GM12878 (cell line): ENCODE data around the gene M1AP. TPM values are rescaled to one million over a fixed set of nuclear protein-coding genes. Genes with fewer than 3 reads are reported as not detected.

Experiments
- ATAC-seq: fragments of 200-7000 bp; cut with Tn5 transposase; 3 replicates; pipeline ENCODE4 v1.9.1; 2020; ENCODE audit warnings: mild to moderate bottlenecking, moderate library complexity
- BruUV-seq: library from RNA; stranded (reverse); fragments of 400-500 nt; replicated peaks from 2 replicates; lab custom pipeline; 2021; lab: Mats Ljungman, UMichigan
- CTCF ChIA-PET: fragments of 300-600 bp; sonication (Branson Sonifier 250); formaldehyde crosslinking; extraction: SDS; loops from one replicate; lab custom pipeline; 2021; ENCODE audit warnings: inconsistent platforms; lab: Yijun Ruan, JAX
- POLR2A ChIA-PET: fragments of 350-600 bp; formaldehyde crosslinking; extraction: SDS; loops from one replicate; lab custom pipeline; 2021; ENCODE audit warnings: inconsistent platforms; lab: Charles Lee
- RAD21 ChIA-PET: fragments of 300-600 bp; sonication (Branson Sonifier 250); formaldehyde crosslinking; loops from one replicate; lab custom pipeline; 2023; ENCODE audit warnings: antibody characterized with exemption; ENCODE audit not compliant: unreplicated experiment; lab: Charles Lee
- SMC1A ChIA-PET: fragments of 300-600 bp; sonication (Branson Sonifier 250); formaldehyde crosslinking; loops from one replicate; lab custom pipeline; 2023; ENCODE audit not compliant: unreplicated experiment, uncharacterized antibody; lab: Charles Lee
- DNase-seq: peaks from one replicate; pipeline ENCODE4 v3.0.0-alpha.2; 2011; ENCODE audit warnings: low read depth, low spot score
- FAIRE-seq: peaks from 3 replicates; lab custom pipeline; 2011; peaks lifted over from hg19 to GRCh38; lab: Jason Lieb, UNC
- H2AFZ ChIP-seq: 2 replicates; pipeline ENCODE4 v1.6.0; 2011; ENCODE audit warnings: low read depth, low read length, control low read depth; ENCODE audit not compliant: control insufficient read depth
- H3K27ac ChIP-seq: 2 replicates; pipeline ENCODE4 v1.5.1; 2011; ENCODE audit warnings: control low read depth; ENCODE audit not compliant: control insufficient read depth, insufficient read depth
- H3K27me3 ChIP-seq, 2 experiments: replicated peaks in 1 of 2; 2 replicates each; pipeline versions ENCODE4 v1.6.0 to v1.6.1; 2011; ENCODE audit warnings: low read length in 1 of 2; ENCODE audit not compliant: control insufficient read depth in 2 of 2, insufficient read depth in 2 of 2
- H3K36me3 ChIP-seq, 2 experiments: 2 replicates each; pipeline ENCODE4 v1.5.1; 2011; ENCODE audit warnings: low read length in 1 of 2; ENCODE audit not compliant: control insufficient read depth in 2 of 2, insufficient read depth in 2 of 2
- H3K4me1 ChIP-seq: 2 replicates; pipeline ENCODE4 v1.6.1; 2011; ENCODE audit warnings: mild to moderate bottlenecking, low read length, moderate library complexity, mixed read lengths; ENCODE audit not compliant: control insufficient read depth, insufficient read depth
- H3K4me2 ChIP-seq: 2 replicates; pipeline ENCODE4 v1.6.0; 2011; ENCODE audit warnings: control low read depth; ENCODE audit not compliant: control insufficient read depth, insufficient read depth
- H3K4me3 ChIP-seq: fragments of 200-600 bp; sonication (generic); 2 replicates; pipeline ENCODE4 v1.5.1; 2016
- H3K79me2 ChIP-seq: 2 replicates; pipeline ENCODE4 v1.6.0; 2011; ENCODE audit warnings: low read length; ENCODE audit not compliant: control insufficient read depth, insufficient read depth
- H3K9ac ChIP-seq: 2 replicates; pipeline ENCODE4 v1.8.0; 2011; ENCODE audit warnings: low read length, control low read depth, mixed read lengths; ENCODE audit not compliant: control insufficient read depth, insufficient read depth
- H3K9me3 ChIP-seq: replicated peaks from 3 replicates; pipeline ENCODE4 v1.5.1; 2011; ENCODE audit warnings: mild to moderate bottlenecking, low read length; ENCODE audit not compliant: control insufficient read depth, insufficient read depth
- H4K20me1 ChIP-seq: 2 replicates; pipeline ENCODE4 v1.6.0; 2011; ENCODE audit not compliant: control insufficient read depth, insufficient read depth
- BCL11A ChIP-seq: IDR thresholded peaks from 2 replicates; pipeline ENCODE4 v1.6.1; 2011; ENCODE audit warnings: low read depth, low read length
- EGR1 ChIP-seq, 2 experiments: IDR thresholded peaks; 1 replicate in 1 of 2; 2 replicates in 1 of 2; pipeline ENCODE4 v1.6.1; 2011 to 2012; ENCODE audit warnings: low read depth in 2 of 2, low read length in 2 of 2, borderline replicate concordance in 1 of 2, mild to moderate bottlenecking in 1 of 2, moderate library complexity in 1 of 2
- HDAC6 ChIP-seq: fragments of 200-600 bp; sonication (generic); IDR thresholded peaks from one replicate; pipeline ENCODE4 v1.8.0; 2017; ENCODE audit warnings: antibody characterized with exemption; ENCODE audit not compliant: unreplicated experiment
- JUND ChIP-seq: IDR thresholded peaks from 2 replicates; pipeline ENCODE4 v1.6.1; 2012; ENCODE audit warnings: low read depth, mild to moderate bottlenecking, low read length, improper control_type of control experiment, moderate library complexity
- PRDM15 ChIP-seq: fragments of 450-650 bp; formaldehyde crosslinking; IDR thresholded peaks from 2 replicates; pipeline ENCODE4 v1.4.0; 2020; ENCODE audit warnings: mild to moderate bottlenecking, moderate library complexity
- SREBF2 ChIP-seq: IDR thresholded peaks from 2 replicates; pipeline ENCODE4 v1.6.1; 2012; ENCODE audit warnings: mild to moderate bottlenecking, low read length
- SUPT20H ChIP-seq: IDR thresholded peaks from 2 replicates; pipeline ENCODE4 v1.6.1; 2011; ENCODE audit warnings: low read depth, mild to moderate bottlenecking, low read length, moderate library complexity, borderline replicate concordance; ENCODE audit not compliant: control insufficient read depth
- SUZ12 ChIP-seq: fragments of 200-600 bp; sonication (generic); IDR thresholded peaks from one replicate; pipeline ENCODE4 v1.6.1; 2018; ENCODE audit warnings: antibody characterized with exemption, mild to moderate bottlenecking; ENCODE audit not compliant: unreplicated experiment
- TBL1XR1 ChIP-seq: IDR thresholded peaks from 2 replicates; pipeline ENCODE4 v1.6.1; 2012; ENCODE audit warnings: low read depth, low read length, improper control_type of control experiment
- YY1 ChIP-seq: IDR thresholded peaks from 2 replicates; pipeline ENCODE4 v1.6.1; 2011; ENCODE audit warnings: low read depth, mild to moderate bottlenecking, low read length
- WGBS: methylation state at CpG from one replicate; pipeline ENCODE4 v1.1.6; 2016; ENCODE audit warnings: low lambda C conversion rate; ENCODE audit not compliant: insufficient replicate concordance, insufficient coverage; ENCODE audit errors: missing lambda C conversion rate; 5-methylcytosine and 5-hydroxymethylcytosine counted together
- in situ Hi-C: fragments of 300-500 bp; cut with MboI; formaldehyde crosslinking; loops from 9 replicates; pipeline ENCODE4 v1.14.3; 2018; ENCODE audit warnings: mixed read lengths
- intact Hi-C: fragments of 100-400 bp; cut with micrococcal nuclease; formaldehyde crosslinking; loops from one replicate; pipeline ENCODE4 v1.14.2; 2022; ENCODE audit not compliant: unreplicated experiment
- polyA plus RNA-seq, 11 experiments: library from polyadenylated mRNA; depleted of rRNA in 4 of 11; unstranded in 6 of 11; stranded (reverse) in 5 of 11; fragments of >200 nt; fragmentation: Nextera tagmentation in 4 of 11; fragmentation: Illumina TruSeq in 1 of 11; extraction: Ambion mirVana in 4 of 11; extraction: Trizol in 1 of 11; gene quantifications; 1 replicate in 1 of 11; 2 replicates in 10 of 11; pipeline versions ENCODE4 v1.2.1 to v1.2.3, GENCODE V29; 2011 to 2016; ENCODE audit warnings: inconsistent platforms in 2 of 11, missing spikeins in 2 of 11, low read depth in 1 of 11
- total RNA-seq, 4 experiments: library from RNA; depleted of rRNA in 3 of 4; stranded (reverse); fragments of >200 nt in 3 of 4; fragmentation: Illumina TruSeq in 1 of 4; extraction: Trizol in 1 of 4; gene quantifications; 2 replicates each; pipeline versions ENCODE4 v1.2.1 to v1.2.3, GENCODE V29; 2013 to 2021
- TF ChIP-seq, protein P1 (sequence below): fragments of 450-650 bp; IDR thresholded peaks from 2 replicates; pipeline ENCODE4 v1.6.1; 2018; ENCODE audit warnings: mild to moderate bottlenecking, low read depth, moderate library complexity; ENCODE audit not compliant: partially characterized antibody
- TF ChIP-seq, protein P2 (sequence below): IDR thresholded peaks from 2 replicates; pipeline ENCODE4 v1.6.1; 2012; ENCODE audit warnings: mild to moderate bottlenecking, low read depth, low read length

Gene M1AP
- total and polyA plus RNA-seq, 10 of the 15 experiments (the other 5 are each of a cell fraction or from before 2014, with no cell fraction given), result 0.04 to 0.32 (median 0.16) TPM; not detected in 4

DNA sequence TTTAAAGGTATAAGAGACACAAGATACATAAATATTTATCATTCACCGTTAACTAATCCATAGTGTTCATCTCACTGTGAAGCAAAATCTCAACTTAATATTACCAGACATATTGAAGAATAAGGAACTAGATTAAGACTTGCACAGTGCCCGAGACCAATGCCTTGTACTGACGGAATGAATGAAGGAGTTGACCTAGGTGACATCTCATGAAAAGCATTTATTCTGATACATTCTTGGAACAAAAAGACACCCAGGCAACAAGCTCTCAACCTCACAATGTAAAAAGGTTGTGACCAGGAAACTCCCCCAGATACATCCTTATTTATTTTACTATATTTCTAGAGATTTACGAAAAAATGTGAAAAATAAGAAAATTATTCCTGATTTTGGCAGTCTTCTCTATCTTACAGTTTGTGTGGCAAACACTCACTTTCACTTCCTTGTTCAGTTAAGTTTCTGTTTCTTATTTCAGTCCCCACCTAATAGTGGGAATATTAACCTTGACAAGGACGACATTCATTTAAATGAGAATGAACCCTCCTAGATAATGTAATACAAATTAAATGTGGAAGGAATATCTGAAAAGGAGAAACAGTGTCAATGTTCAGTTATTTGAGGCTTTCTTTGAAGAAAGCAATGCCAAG is 28.4 kb downstream of the M1AP start:
- no TSS peak for BruUV-seq
- Histone ChIP-seq H3K9ac (no peak overlapping the region), H3K27me3 (no peaks in the 10 kb centered on the region), H3K9me3 (no peaks in the 10 kb centered on the region), H3K79me2 (no peaks in the 10 kb centered on the region), H3K4me2 (peak overlapping the region; percentile 1; the same call in 1 of the 2 replicates), H3K4me3 (no peak overlapping the region), H3K4me1 (peaks cover 4% of the 10 kb centered on the region), H3K27ac (no peak overlapping the region; the same call in 1 of the 2 replicates), H2AFZ (peak overlapping the region; percentile 52), H4K20me1 (no peaks in the 10 kb centered on the region), H3K36me3 (no peaks in the 10 kb centered on the region)
- FAIRE-seq (peak; percentile 52), ATAC-seq (peak; percentile 81), DNase-seq (peak; percentile 26)
- RAD21 ChIA-PET, result interaction anchor here (0.7 to 2.5 kb wide), 3 partner anchors 28 to 48 kb away, joined by 3 to 6 read pairs (median 3); no protein-coding TSS in a partner anchor
- in situ Hi-C loops (no loop called here), intact Hi-C loops (no loop called here)
- CTCF ChIA-PET, result interaction anchor here (0.8 to 7.1 kb wide), 5 partner anchors 19 to 89 kb away, joined by 3 to 56 read pairs (median 3); no protein-coding TSS in a partner anchor
- POLR2A ChIA-PET, result interaction anchor here (0.5 to 1.6 kb wide), 3 partner anchors 113 to 168 kb away, joined by 3 to 4 read pairs (median 3); partner anchors contain the start of gene PCGF1
- SMC1A ChIA-PET, result interaction anchor here (1.2 to 4.9 kb wide), 3 partner anchors 8 to 32 kb away, joined by 3 to 48 read pairs (median 7); no protein-coding TSS in a partner anchor
- WGBS, result 52% methylated on average over 5 of the region's 5 CpGs
- no peak for TF ChIP-seq SUZ12
- no peak for TF ChIP-seq SUPT20H
- no peak for TF ChIP-seq BCL11A
- TF ChIP-seq TBL1XR1, result no peak
- TF ChIP-seq, protein P1, sequence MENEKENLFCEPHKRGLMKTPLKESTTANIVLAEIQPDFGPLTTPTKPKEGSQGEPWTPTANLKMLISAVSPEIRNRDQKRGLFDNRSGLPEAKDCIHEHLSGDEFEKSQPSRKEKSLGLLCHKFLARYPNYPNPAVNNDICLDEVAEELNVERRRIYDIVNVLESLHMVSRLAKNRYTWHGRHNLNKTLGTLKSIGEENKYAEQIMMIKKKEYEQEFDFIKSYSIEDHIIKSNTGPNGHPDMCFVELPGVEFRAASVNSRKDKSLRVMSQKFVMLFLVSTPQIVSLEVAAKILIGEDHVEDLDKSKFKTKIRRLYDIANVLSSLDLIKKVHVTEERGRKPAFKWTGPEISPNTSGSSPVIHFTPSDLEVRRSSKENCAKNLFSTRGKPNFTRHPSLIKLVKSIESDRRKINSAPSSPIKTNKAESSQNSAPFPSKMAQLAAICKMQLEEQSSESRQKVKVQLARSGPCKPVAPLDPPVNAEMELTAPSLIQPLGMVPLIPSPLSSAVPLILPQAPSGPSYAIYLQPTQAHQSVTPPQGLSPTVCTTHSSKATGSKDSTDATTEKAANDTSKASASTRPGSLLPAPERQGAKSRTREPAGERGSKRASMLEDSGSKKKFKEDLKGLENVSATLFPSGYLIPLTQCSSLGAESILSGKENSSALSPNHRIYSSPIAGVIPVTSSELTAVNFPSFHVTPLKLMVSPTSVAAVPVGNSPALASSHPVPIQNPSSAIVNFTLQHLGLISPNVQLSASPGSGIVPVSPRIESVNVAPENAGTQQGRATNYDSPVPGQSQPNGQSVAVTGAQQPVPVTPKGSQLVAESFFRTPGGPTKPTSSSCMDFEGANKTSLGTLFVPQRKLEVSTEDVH, result no peak
- no peak for TF ChIP-seq YY1
- no peak for TF ChIP-seq JUND
- no peak for TF ChIP-seq SREBF2
- TF ChIP-seq, protein P2, sequence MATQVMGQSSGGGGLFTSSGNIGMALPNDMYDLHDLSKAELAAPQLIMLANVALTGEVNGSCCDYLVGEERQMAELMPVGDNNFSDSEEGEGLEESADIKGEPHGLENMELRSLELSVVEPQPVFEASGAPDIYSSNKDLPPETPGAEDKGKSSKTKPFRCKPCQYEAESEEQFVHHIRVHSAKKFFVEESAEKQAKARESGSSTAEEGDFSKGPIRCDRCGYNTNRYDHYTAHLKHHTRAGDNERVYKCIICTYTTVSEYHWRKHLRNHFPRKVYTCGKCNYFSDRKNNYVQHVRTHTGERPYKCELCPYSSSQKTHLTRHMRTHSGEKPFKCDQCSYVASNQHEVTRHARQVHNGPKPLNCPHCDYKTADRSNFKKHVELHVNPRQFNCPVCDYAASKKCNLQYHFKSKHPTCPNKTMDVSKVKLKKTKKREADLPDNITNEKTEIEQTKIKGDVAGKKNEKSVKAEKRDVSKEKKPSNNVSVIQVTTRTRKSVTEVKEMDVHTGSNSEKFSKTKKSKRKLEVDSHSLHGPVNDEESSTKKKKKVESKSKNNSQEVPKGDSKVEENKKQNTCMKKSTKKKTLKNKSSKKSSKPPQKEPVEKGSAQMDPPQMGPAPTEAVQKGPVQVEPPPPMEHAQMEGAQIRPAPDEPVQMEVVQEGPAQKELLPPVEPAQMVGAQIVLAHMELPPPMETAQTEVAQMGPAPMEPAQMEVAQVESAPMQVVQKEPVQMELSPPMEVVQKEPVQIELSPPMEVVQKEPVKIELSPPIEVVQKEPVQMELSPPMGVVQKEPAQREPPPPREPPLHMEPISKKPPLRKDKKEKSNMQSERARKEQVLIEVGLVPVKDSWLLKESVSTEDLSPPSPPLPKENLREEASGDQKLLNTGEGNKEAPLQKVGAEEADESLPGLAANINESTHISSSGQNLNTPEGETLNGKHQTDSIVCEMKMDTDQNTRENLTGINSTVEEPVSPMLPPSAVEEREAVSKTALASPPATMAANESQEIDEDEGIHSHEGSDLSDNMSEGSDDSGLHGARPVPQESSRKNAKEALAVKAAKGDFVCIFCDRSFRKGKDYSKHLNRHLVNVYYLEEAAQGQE, result no peak
- TF ChIP-seq PRDM15 (CRISPR knock-in tag), result no peak
- no peak for TF ChIP-seq HDAC6
- TF ChIP-seq EGR1 (IDR thresholded peaks at IDR 0.05; ENCODE audit: borderline replicate concordance in 1 of 2, low read depth in 2 of 2, low read length in 2 of 2), result no peak
